Right renal pelvis (tissue), 4 donors: ENCODE data around the gene RAD9A. TPM values are rescaled to one million over a fixed set of nuclear protein-coding genes. Genes with fewer than 3 reads are reported as not detected.

Experiments
- DNase-seq, 4 donors: peaks; one replicate each; pipeline ENCODE4 v3.0.0-alpha.2; 2013; ENCODE audit warnings: low read depth in 4 of 4, low spot score in 3 of 4, missing footprints in 1 of 4
- polyA plus RNA-seq, 4 donors: library from polyadenylated mRNA; unstranded; fragments of 120-200 nt; gene quantifications; one replicate each; pipeline ENCODE4 v1.2.1, GENCODE V29; 2013; ENCODE audit not compliant: insufficient read length in 4 of 4

Gene RAD9A
- polyA plus RNA-seq, 4 donors, result 20.1 to 27.3 (median 21.6) TPM

- DNase-seq, result no peak
These were observed 44.8 kb downstream of the RAD9A start for GRCh38 chr11:67436459-67437081.

- DNase-seq, result no peak
These were observed 45.5 kb downstream of the RAD9A start, which contains the start of gene PTPRCAP for GRCh38 chr11:67437082-67437808. Gene PTPRCAP, minus strand, starts transcription at chr11:67437682. Its CDS starts 63 bp downstream, at chr11:67437619.

- no peak for DNase-seq
These were observed 46.0 kb downstream of the RAD9A start for GRCh38 chr11:67437809-67438157.

GRCh38 chr11:67438158-67438902, 46.5 kb downstream of the RAD9A start:
- DNase-seq, result no peak

- no peak for DNase-seq
These were observed 47.8 kb downstream of the RAD9A start for GRCh38 chr11:67439321-67440228.

- DNase-seq, result no peak
These were observed 48.7 kb downstream of the RAD9A start for GRCh38 chr11:67440229-67441097.

- DNase-seq, result no peak
These were observed 49.3 kb downstream of the RAD9A start for GRCh38 chr11:67441098-67441563.

- DNase-seq, result no peak
These were observed 50.1 kb downstream of the RAD9A start for GRCh38 chr11:67441731-67442351.

GRCh38 chr11:67442504-67443404, 51.0 kb downstream of the RAD9A start:
- no peak for DNase-seq

GRCh38 chr11:67445515-67445914, 53.7 kb downstream of the RAD9A start:
- DNase-seq, result no peak

Other genes starting within 250 kb of the RAD9A start
- 10 to 100 TPM; 45.6 to 65.0 (median 49.0) TPM for gene GRK2, start 125.5 kb upstream of the RAD9A start, polyA plus RNA-seq
- gene ANKRD13D, start 102.7 kb upstream of the RAD9A start, polyA plus RNA-seq, result 10 to 100 TPM; 21.3 to 32.9 (median 27.4) TPM
- 10 to 100 TPM; 24.3 to 32.3 (median 24.6) TPM for gene SSH3, start 88.5 kb upstream of the RAD9A start, polyA plus RNA-seq
- 10 to 100 TPM; 18.7 to 36.1 (median 23.9) TPM for gene POLD4, start 38.4 kb upstream of the RAD9A start, polyA plus RNA-seq
- gene CLCF1, start 18.4 kb upstream of the RAD9A start, polyA plus RNA-seq, result 1 to 10 TPM; 4.5 to 6.3 (median 5.1) TPM
- 100 to 1,000 TPM; 146 to 188 (median 155) TPM for gene PPP1CA, start 9.9 kb downstream of the RAD9A start, polyA plus RNA-seq
- gene TBC1D10C, start 12.1 kb downstream of the RAD9A start, polyA plus RNA-seq, result 1 to 10 TPM; 3.3 to 7.6 (median 5.1) TPM
- 1 to 10 TPM; 1.7 to 2.5 (median 2.3) TPM for gene CARNS1, start 23.7 kb downstream of the RAD9A start, polyA plus RNA-seq
- 10 to 100 TPM; 44.3 to 51.8 (median 45.4) TPM for gene RPS6KB2, start 36.5 kb downstream of the RAD9A start, polyA plus RNA-seq
- gene PTPRCAP, start 45.7 kb downstream of the RAD9A start, polyA plus RNA-seq, result 1 to 10 TPM in 3 of 4 donors, under 1 TPM in 1; 0.96 to 2.7 (median 1.4) TPM
- 10 to 100 TPM; 61.7 to 88.8 (median 66.6) TPM for gene CORO1B, start 51.5 kb downstream of the RAD9A start, polyA plus RNA-seq
- not detected for gene GPR152, start 60.7 kb downstream of the RAD9A start, polyA plus RNA-seq
- under 1 TPM; 0.20 to 0.74 (median 0.41) TPM for gene CABP4, start 63.4 kb downstream of the RAD9A start, polyA plus RNA-seq
- 10 to 100 TPM; 43.8 to 73.6 (median 49.3) TPM for gene TMEM134, start 77.3 kb downstream of the RAD9A start, polyA plus RNA-seq
- gene AIP, start 91.0 kb downstream of the RAD9A start, polyA plus RNA-seq, result 10 to 100 TPM; 55.4 to 71.8 (median 59.1) TPM
- 10 to 100 TPM; 25.7 to 43.7 (median 32.1) TPM for gene PITPNM1, start 113.4 kb downstream of the RAD9A start, polyA plus RNA-seq
- gene CDK2AP2, start 116.2 kb downstream of the RAD9A start, polyA plus RNA-seq, result 10 to 100 TPM; 41.6 to 75.9 (median 49.0) TPM
- under 1 TPM in 2 of 4 donors, not detected in 2; 0.19 to 0.61 TPM for gene CABP2, start 131.5 kb downstream of the RAD9A start, polyA plus RNA-seq
- 1,000 to 10,000 TPM in 1 of 4 donors, 100 to 1,000 TPM in 3; 756 to 1,003 (median 789) TPM for gene GSTP1, start 191.8 kb downstream of the RAD9A start, polyA plus RNA-seq
- gene NDUFV1, start 214.9 kb downstream of the RAD9A start, polyA plus RNA-seq, result 100 to 1,000 TPM; 168 to 207 (median 184) TPM
- gene NUDT8, start 238.0 kb downstream of the RAD9A start, polyA plus RNA-seq, result 1 to 10 TPM; 5.0 to 8.4 (median 6.8) TPM
- gene TBX10, start 247.8 kb downstream of the RAD9A start, polyA plus RNA-seq, result under 1 TPM in 2 of 4 donors, not detected in 2; 0.04 to 0.11 TPM